HG02678 (cell line): Measurements from ENCODE around the gene C16orf96.

ENCODE experiments used
- ATAC-seq: cut with Tn5 transposase; IDR thresholded peaks from one replicate; pipeline ENCODE4 v1.9.1; 2021; ENCODE audit warnings: mild to moderate bottlenecking, moderate library complexity; ENCODE audit not compliant: unreplicated experiment

C16orf96 gene

GRCh38 chr16:4556112-4556511, at the start of gene C16orf96:
Gene C16orf96, plus strand, starts transcription at chr16:4556340. Its CDS starts 150 bp downstream, at chr16:4556490.
- ATAC-seq: no peak

DNA sequence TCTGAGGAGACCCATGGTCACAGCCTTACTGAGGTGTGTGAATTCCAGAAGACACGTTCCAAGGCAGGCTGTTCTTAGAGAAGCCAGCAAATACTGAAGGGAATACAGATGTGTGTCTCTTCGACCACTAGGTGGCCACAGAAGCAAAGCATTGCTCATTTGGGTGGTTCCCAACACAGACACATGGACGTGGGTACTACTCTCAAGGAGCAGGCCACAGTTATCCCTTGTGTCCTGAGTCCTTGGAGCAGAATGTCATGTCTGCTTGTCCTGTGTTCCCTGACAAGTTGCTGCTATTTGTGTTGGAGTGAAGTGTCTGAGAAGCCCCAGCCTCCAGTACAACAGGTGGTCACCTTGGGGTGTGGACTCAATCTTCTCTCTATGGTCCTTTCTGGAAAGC, 49.7 kb upstream of the C16orf96 start:
- no peak for ATAC-seq

- no peak for ATAC-seq
Measured at GRCh38 chr16:4507588-4508345, 48.4 kb upstream of the C16orf96 start.

GRCh38 chr16:4508806-4509205, 47.3 kb upstream of the C16orf96 start:
- no peak for ATAC-seq

- no peak for ATAC-seq
Measured at GRCh38 chr16:4509420-4509819, 46.7 kb upstream of the C16orf96 start.

DNA sequence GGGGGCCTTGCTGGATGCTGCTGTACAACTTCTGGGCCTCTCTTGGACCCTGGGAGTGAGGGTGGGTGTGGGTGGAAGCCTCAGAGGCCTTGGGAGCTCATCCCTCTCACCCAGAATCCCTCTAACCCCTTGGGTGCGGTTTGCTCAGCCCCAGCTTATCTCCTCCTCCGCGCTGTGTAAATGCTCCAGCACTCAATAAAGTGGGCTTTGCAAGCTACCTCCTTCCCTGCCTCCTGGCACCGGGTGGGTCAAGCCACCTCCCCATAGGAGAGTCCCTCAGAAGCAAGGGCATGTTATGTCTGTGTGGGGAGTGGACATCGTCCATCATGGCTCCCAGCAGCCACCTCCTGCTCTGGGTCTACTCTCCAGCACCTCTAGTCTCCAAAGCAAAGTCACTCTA, 46.0 kb upstream of the C16orf96 start:
- no peak for ATAC-seq

- no peak for ATAC-seq
Measured at GRCh38 chr16:4510747-4511426, 45.3 kb upstream of the C16orf96 start.

GRCh38 chr16:4511441-4512082, 44.6 kb upstream of the C16orf96 start:
- ATAC-seq: no peak

GRCh38 chr16:4512473-4512872, 43.7 kb upstream of the C16orf96 start:
- no peak for ATAC-seq

DNA sequence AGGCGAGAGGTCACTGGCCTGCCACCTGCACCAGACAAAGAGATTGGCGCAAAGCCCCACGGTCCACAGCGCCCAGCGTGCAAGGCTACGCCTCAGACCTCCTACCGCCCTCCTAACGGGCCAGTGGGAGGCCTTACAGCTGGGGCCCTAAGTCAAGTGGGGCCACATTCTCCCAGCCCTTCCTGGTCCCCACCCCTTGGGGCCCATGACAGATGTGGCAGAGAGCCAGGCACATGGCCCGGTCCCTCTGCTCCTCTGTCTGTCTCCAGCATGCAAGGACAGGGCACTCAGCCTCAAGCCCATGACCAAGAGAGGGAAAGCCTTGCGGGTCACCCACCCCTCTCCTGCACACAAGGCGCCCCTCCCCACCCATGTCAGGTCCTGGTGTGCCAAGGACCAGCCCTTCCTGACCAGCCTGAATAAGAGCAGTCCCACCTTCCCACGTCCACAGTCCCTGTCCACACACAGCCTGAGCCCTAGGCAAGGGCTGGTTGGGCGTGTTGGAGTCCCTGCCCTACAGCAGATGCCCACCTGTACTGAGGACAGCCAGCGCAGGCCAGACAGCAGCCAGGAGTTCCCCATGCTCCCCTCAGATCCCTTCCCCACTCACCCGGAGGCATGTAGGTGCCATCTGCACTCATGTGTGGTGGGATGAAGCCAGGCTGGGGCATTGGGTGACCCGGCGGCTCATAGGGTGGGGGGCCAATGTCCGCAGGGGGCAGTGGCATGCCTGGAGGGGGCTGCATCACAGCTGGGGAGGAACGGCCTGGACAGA, 42.9 kb upstream of the C16orf96 start:
- ATAC-seq: no peak

GRCh38 chr16:4513881-4514280, 42.3 kb upstream of the C16orf96 start:
- ATAC-seq: no peak

DNA sequence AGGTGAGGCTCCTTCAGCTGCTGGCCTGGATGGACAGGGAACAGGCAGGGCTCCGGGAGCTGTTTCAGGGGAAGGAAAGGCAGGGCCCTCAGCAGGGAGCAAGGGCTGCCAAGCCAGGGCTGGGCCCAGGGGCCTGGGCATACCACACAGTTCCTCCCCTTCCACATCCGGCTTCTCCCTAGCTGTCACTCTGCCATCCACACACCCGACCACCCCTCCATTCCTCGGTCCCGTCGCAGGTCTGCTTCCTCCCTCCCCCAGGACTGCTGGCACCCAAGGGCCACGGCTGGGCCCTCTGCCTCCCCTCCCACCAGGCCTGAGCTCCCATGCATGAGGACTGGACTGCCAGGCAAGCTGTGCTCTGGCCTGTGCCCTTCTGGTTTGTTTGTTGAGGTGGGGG, 41.5 kb upstream of the C16orf96 start:
- no peak for ATAC-seq

DNA sequence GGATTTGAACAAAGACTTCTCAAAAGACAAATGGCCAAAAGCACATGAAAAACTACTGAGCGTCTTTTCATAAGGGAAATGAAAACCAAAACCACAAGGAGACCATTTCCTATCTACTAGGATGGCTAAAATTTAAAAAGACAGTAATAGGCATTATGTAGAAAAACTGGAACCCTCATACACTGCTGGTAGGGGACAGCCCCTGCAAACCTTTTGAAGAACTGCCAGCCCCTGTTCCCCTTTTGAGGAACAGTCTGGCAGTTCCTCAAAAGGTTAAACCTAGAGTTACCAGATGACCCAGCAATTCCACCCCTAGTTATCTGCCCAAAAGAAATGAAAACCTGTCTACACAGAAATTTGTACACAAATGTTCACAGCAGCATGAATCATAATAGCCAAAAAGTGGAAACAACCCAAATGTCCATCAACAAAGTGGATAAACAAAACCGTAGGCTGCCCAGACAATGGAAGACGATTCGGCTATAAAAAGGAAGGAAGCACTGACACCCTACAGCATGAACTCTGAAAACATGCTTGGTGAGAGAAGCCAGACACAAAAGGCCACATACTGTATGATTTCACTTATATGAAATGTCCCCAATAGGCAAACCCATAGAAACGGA, 40.4 kb upstream of the C16orf96 start:
- ATAC-seq: no peak

GRCh38 chr16:4517812-4518680, 38.1 kb upstream of the C16orf96 start:
- ATAC-seq: no peak

DNA sequence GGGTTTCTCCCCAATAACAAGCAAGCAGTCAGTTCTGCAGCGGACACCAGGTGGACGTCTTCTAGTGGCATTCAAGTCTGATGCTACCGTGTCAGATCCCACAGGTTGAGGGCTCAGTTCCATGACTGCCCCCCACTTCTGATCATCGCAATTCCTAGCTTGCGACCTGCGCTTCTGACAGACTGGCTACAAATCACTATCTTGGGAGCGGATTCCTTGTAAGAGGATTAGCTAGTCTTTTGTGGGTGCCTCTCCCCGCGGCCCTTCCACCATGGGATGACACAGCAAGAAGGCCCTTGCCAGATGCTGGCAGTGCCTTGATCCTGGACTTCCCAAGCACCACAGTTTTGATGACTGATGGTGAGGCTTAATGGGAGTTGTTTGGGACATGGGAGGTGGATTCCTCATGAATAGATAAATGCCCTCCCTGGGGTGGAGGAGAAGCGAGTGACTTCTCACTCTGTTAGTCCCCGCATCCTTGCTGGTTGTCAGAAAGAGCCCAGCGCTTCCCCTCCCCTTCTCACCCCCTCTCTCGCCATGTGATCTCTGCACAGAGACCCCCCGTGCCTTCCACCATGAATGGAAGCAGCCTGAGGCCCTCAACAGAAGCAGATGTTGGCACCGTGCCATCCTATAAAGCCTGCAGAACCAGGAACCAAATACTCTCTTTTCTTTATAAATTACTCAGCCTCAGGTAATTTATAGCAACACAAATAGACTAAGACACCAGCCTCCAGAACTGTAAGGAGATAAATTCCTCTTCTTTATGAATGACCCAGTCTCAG, 36.7 kb upstream of the C16orf96 start:
- ATAC-seq: no peak

DNA sequence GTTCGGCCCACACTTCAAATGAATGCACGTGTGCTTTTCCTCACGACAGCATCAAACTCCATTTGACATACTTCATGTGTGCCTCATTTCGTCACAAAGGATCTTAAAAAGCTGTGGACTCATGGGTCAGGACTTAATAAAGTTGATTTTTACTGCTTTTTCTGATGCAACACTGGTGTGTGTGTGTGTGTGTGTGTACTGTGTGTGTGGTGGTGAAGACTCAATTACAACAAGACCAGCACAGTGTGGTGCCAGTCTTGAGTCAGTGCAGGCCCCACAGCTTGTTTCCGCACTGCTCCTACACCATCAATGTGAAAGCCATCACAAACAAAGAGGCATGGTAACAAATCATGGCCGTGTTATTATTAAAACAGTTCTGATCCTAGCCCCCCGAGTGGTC, 35.2 kb upstream of the C16orf96 start:
- ATAC-seq: no peak

- no peak for ATAC-seq
Measured at GRCh38 chr16:4522051-4522581, 34.0 kb upstream of the C16orf96 start.

DNA sequence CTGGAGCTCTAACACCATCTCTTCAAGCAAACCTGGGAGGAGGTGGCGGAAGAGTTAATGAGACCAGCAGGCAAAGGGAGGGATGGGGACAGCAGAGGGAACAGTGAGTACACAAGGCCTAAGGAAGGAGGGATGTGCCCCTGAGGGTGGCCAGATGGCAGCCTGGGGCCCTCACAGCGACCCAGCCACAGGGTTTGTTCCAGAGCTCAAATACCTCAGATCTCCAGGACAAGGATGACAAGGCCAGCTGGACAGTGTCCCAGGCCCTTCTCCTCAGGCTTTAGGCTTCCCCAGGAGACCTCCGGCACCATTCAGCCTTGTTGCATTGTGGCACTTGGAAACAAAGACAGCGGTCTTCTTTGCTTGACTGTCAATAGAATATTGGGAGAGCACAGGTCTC, 32.5 kb upstream of the C16orf96 start:
- ATAC-seq: no peak

DNA sequence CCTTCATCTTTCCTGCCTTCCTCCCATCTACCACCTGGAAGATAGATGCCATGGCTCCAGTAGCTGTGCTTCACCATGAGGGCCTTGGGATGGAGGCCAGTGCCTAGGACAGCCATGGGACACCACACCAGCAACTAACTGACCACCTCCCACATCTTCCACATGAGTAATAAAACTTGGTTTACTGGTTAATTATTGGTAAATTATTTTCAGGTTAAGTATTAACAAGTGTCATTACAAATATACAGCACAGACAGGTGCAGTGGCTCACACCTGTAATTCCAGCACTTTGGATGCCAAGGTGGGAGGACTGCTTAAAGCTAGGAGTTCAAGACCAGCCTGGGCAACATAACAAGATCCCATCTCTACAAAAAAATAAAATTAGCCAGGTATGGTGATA, 31.6 kb upstream of the C16orf96 start:
- no peak for ATAC-seq
